ENCODE results near the gene RPL13.

Gene RPL13

GRCh38 chr16:89549007-89549700 lies 11.3 kb upstream of the RPL13 start:
- no peaks in the 10 kb centered on the region for H3K9me3 ChIP-seq (ENCODE audit: control insufficient read depth, insufficient read depth, low read depth, low read length)
- H3K36me3 ChIP-seq (ENCODE audit: control insufficient read depth in 2 of 2, insufficient read depth in 1 of 2, low read length in 2 of 2) = peaks cover 7 to 96% of the 10 kb centered on the region in 2 experiments; a peak in 2 of 3 replicates
- CTCF ChIA-PET = interaction anchor here (0.7 to 1.0 kb wide), 2 partner anchors 8 to 10 kb away, joined by 3 to 4 read pairs; no protein-coding TSS in a partner anchor

GRCh38 chr16:89550421-89551007 lies 10.0 kb upstream of the RPL13 start:
- peak; percentile 79 for TF ChIP-seq ZFHX2 (tag by site-specific recombination; conservative IDR thresholded peaks at IDR 0.05)
- no peak for TF ChIP-seq ZNF830 (tag by site-specific recombination; IDR thresholded peaks at IDR 0.05; ENCODE audit: low read depth)
- TF ChIP-seq ZNF148 (tag by site-specific recombination; IDR thresholded peaks at IDR 0.05; ENCODE audit: borderline replicate concordance) = no peak
- TF ChIP-seq PRDM4 (tag by site-specific recombination; IDR thresholded peaks at IDR 0.05) = no peak
- no peak for TF ChIP-seq ZNF513 (tag by site-specific recombination; IDR thresholded peaks at IDR 0.05)
- TF ChIP-seq EGR2 (tag by site-specific recombination; IDR thresholded peaks at IDR 0.05; ENCODE audit: low read depth) = peak; percentile 73
- no peak for TF ChIP-seq ZNF426 (tag by site-specific recombination; IDR thresholded peaks at IDR 0.05)
- no peak for TF ChIP-seq ZNF366 (tag by site-specific recombination; conservative IDR thresholded peaks at IDR 0.05)
- no peak for TF ChIP-seq ZNF555 (tag by site-specific recombination; conservative IDR thresholded peaks at IDR 0.05)
- TF ChIP-seq ZNF76 (tag by site-specific recombination; IDR thresholded peaks at IDR 0.05; ENCODE audit: borderline replicate concordance, low read depth) = no peak
- no peak for TF ChIP-seq ZBTB49 (tag by site-specific recombination; IDR thresholded peaks at IDR 0.05; ENCODE audit: low read depth)
- no peak for TF ChIP-seq ZNF704 (tag by site-specific recombination; IDR thresholded peaks at IDR 0.05)
- no peak for TF ChIP-seq ZNF280C (tag by site-specific recombination; IDR thresholded peaks at IDR 0.05)
- Histone ChIP-seq H3K4me3 (ENCODE audit: low read depth, low read length) (no peak overlapping the region), H3K36me3 (ENCODE audit: control insufficient read depth in 2 of 2, insufficient read depth in 1 of 2, low read length in 2 of 2) (peaks cover 7 to 95% of the 10 kb centered on the region in 2 experiments; a peak in 2 of 3 replicates), H3K27ac (ENCODE audit: extremely low read depth, low read depth, low read length) (no peak overlapping the region), H3K4me1 (ENCODE audit: control insufficient read depth, insufficient read depth, low read length) (no peaks in the 10 kb centered on the region), H3K9me3 (ENCODE audit: control insufficient read depth, insufficient read depth, low read depth, low read length) (no peaks in the 10 kb centered on the region)
- ChIA-PET POLR2A (no interaction called here), CTCF (no interaction called here)

More at GRCh38 chr16:89549007-89549700, 11.3 kb upstream of the RPL13 start:
- Histone ChIP-seq H3K27ac (ENCODE audit: extremely low read depth, low read depth, low read length) (no peak overlapping the region), H3K4me1 (ENCODE audit: control insufficient read depth, insufficient read depth, low read length) (no peaks in the 10 kb centered on the region), H3K4me3 (ENCODE audit: low read depth, low read length) (no peak overlapping the region)
- POLR2A ChIA-PET = interaction anchor here (0.8 kb wide), 1 partner anchor 36 kb away, joined by 7 read pairs; no protein-coding TSS in a partner anchor
- TF ChIP-seq TRIM28 (IDR thresholded peaks at IDR 0.05; ENCODE audit: borderline replicate concordance, low read length) (no peak), ZNF121 (tag by site-specific recombination; IDR thresholded peaks at IDR 0.05) (peak; percentile 96)
